GM15510 (cell line): ENCODE results near the gene MYRF.
A peak's percentile ranks its signal among the peaks of the same experiment; 100 is the strongest.

Experiments used
- POLR2A ChIP-seq: IDR thresholded peaks from 3 replicates; pipeline ENCODE4 v1.6.1; 2011; ENCODE audit warnings: borderline replicate concordance; ENCODE audit not compliant: insufficient read length; ENCODE audit errors: extremely low read depth

The MYRF gene

GRCh38 chr11:61816736-61817455, 64.5 kb downstream of the MYRF start, which contains the start of gene FADS1:
TSS of gene FADS1 (minus strand) at chr11:61817003. CDS start at chr11:61816929, 74 bp downstream.
- TF ChIP-seq POLR2A = peak; percentile 57

DNA sequence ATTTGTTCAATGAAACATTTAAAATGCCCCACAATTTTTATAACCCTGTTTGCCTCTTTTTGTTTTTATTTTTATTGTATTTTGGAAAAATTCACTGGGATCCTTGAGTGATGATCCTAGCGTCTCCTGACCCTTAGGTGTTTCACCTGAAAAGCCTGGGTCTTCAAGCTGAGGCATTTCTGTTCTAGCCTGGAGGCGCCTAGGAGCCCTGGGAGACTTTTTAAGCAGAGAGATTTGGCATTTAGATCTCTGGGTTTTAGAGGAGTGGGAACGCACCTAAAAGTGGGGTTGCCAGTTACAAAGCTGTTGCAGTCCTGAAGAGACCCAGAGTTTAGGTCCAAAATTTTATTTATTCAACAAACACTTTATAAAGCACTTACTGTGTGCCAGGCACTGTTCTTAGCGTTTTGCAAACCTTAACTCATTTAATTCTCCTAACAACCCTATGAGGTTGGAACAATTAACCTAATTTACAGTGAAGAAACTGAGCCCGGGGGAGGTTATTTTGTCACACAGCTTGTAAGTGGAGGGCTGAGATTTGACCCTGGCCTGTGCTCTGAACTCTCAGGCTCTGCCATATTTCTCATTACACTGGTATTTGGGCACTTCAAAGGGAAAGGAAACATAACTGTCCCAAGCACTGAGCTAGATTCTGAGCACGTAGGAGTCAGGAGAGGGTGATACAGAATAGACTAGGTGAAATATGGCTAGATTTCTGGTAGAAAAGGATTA, 65.2 kb downstream of the MYRF start:
- no peak for TF ChIP-seq POLR2A

DNA sequence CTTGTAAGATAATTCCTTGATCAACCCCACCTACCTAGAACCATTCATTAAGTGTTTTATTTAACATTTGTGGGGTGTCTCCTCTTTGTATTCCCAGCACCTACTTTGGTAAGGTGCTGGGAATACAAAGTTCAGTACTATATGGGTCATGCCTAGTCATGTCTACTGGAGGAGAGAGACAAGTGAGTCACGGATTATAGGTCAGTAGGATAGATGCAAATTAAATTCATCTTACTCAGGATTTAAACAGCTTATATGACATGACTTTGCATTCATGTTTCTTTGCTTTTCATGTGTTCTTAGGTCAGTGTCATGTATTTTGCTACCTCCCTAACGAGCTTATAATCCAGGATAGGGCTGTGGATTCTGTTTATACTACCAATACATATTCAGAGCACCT, 67.7 kb downstream of the MYRF start:
- TF ChIP-seq POLR2A = no peak

- no peak for TF ChIP-seq POLR2A
Measured at GRCh38 chr11:61826930-61827570, 74.6 kb downstream of the MYRF start.

GRCh38 chr11:61827571-61828378, 75.3 kb downstream of the MYRF start, which contains the start of gene FADS2:
TSS of gene FADS2 (plus strand) at chr11:61828300. CDS start at chr11:61828391, 91 bp downstream.
- TF ChIP-seq POLR2A = peak; percentile 75

DNA sequence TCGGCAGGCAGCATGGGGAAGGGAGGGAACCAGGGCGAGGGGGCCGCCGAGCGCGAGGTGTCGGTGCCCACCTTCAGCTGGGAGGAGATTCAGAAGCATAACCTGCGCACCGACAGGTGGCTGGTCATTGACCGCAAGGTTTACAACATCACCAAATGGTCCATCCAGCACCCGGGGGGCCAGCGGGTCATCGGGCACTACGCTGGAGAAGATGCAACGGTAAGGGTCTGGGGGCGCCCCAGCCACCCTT, 75.9 kb downstream of the MYRF start:
- no peak for TF ChIP-seq POLR2A

DNA sequence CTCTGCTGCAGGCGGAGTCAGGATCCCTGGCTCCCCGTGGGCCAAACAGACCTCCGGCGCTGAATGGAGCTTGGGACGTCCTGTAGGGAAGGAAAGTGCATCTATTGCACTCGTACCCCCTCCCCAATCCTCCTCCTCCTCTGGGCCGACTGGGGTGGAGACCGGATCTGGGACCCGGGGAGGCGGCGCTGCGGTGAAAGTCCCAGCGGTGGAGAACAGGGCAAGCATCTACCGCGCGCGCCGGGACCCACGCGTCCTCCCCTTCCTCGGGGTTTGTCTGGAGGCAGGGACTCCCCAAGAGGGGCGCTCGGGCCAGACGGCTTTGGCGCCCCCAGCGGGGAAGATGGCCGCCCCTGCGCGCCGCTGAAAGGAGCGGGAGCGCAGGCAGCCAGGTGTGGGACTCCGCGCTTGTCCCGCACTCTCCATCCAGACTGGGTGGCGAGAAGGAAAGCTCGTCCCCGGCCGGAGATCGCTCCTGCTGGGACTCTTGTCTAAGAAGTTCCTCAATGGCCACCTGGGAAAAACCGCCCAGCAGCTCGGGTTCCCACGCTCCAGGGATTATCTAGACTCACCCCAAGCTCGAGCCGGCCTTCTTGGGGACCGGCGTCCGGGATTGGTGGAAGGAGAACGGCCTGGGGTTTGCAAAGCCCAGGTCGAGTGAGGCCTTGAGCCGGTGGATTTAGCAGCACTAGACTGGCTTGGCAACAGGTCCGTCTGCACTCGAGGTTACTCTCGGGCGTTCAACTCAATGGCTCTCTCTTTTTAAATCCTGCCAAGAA, 76.4 kb downstream of the MYRF start:
- peak; percentile 45 for TF ChIP-seq POLR2A

DNA sequence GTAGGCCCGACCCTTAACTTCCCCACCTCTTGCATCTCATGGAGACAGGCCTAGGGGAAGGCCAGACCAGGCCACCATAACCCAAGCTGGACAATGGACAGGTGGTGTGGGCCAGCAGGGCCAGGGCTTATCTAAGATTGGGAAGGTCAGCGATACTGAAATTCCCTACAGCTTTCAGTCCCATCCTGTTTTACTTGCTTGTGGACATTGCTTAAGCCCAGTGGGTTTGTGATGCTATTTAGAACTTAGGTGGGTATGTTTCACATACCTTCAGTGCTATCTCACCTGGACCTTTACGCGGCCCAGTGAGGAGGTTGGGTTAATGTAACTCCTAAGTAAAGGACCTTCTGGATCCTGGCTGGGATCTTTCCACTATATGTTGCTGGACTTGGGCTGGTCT, 77.4 kb downstream of the MYRF start:
- TF ChIP-seq POLR2A = no peak

GRCh38 chr11:61830237-61831105, 78.0 kb downstream of the MYRF start:
- no peak for TF ChIP-seq POLR2A

GRCh38 chr11:61832207-61832606, 79.8 kb downstream of the MYRF start:
- no peak for TF ChIP-seq POLR2A

- no peak for TF ChIP-seq POLR2A
Measured at GRCh38 chr11:61832754-61833153, 80.3 kb downstream of the MYRF start.

DNA sequence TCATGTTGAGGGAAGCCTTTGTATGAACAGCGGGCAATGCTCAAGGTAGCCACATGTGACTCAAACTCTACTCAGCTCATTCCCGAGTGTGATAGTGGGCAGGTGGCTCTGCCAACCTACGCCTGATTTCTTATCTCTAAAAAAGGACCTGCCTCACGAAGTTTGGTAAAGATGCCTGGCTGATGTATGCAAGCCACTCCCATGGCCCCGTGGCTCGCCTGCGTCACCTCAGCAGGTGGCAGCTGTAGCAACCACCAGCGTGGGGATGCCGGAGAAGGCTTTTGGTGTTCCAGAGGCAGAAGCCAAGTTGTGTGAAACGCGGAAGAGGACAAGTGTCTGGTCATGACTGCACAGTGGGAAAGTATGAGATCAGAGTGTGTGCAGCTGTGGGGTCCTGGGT, 81.0 kb downstream of the MYRF start:
- no peak for TF ChIP-seq POLR2A

DNA sequence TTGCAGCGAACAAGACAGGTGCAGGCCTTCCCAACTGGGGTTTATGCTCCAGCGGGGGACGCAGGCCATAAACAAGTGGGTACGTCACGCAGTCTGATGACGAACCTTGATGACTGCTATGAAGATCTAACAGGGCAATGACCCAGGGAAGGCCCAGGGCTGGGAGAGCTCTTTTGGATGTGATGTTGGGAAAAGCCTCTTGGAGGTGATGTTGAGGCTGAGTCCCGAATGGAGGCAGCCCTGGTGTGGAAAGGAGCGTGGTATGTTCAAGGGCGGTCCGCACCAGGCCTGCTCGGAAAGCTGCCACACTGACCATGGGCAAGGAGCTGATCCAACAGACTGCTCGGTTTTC, 81.5 kb downstream of the MYRF start:
- no peak for TF ChIP-seq POLR2A

GRCh38 chr11:61834278-61835048, 82.0 kb downstream of the MYRF start:
- peak; percentile 61 for TF ChIP-seq POLR2A
